Neural cell (in vitro differentiated cells): ENCODE measurements around the gene BET1. TPM values are rescaled to one million over a fixed set of nuclear protein-coding genes. Genes with fewer than 3 reads are reported as not detected.

ENCODE experiments used
- polyA plus RNA-seq: library from polyadenylated mRNA; depleted of rRNA; stranded (reverse); fragments of >200 nt; gene quantifications from 2 replicates; pipeline ENCODE4 v1.2.3, GENCODE V29; 2014

Gene BET1
- polyA plus RNA-seq, 1 donor from 2014 or later = 49.9 TPM

Other genes with a start within 250 kb of the BET1 start
- 0.78 TPM in 1 of 2 replicates, not detected in the other for gene TFPI2, start 113.6 kb downstream of the BET1 start, polyA plus RNA-seq
- gene GNGT1, start 97.8 kb downstream of the BET1 start, polyA plus RNA-seq = not detected in 2 replicates
- gene GNG11, start 82.6 kb downstream of the BET1 start, polyA plus RNA-seq = 0.16 and 0.25 TPM in 2 replicates